SW480 (cell line): Measurements from ENCODE around the gene EDDM3A.
"Not testable (repeated sequence)": the region's sequence is repeated elsewhere in the genome, so short reads cannot be mapped to it uniquely, and the experiment has no call there.

Experiments
- DNase-seq: peaks from one replicate; pipeline ENCODE4 v3.0.0-alpha.2; 2016; ENCODE audit warnings: low spot score

Gene EDDM3A

GRCh38 chr14:20733684-20734429 is 11.8 kb upstream of the EDDM3A start:
- no peak for DNase-seq

DNA sequence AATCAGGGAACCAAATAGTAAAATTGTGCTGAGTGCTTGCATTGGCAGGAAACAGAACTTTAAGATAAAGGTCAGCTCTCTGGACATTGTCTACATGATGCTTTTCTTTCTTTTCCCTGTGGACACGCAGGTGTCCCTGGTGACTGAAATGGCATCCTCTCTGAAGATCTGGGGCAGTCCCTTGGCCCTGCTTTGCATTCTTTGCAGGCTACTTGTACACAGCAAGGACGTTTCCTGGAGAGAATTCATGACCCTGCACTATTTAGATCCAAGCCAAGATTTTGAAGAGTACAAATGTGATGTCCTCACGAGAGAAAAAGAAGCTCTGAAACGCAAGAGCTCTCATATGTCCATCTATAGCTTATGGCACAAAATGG is 11.3 kb upstream of the EDDM3A start:
- DNase-seq = no peak

GRCh38 chr14:20738292-20738691 is 7.4 kb upstream of the EDDM3A start:
- DNase-seq = not testable (repeated sequence)

DNA sequence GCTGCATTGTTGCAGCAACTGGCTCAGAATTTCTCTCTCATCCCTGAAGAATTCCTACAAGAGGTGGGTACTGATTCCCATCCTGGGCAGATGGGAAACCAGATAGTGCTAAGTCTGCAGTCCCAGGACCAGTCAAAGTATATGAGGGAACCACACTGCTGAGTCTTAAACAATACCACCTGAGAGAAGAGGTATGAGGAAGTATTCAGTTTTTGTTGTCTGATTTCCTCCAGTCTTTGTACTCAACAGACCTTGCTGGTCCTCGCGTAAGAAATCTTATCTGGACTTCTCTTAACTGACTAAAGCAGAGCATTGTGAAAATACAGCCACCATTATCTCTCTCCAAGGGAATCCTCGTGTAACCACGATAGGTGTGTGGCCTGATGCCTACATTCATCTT is 3.6 kb upstream of the EDDM3A start:
- no peak for DNase-seq

DNA sequence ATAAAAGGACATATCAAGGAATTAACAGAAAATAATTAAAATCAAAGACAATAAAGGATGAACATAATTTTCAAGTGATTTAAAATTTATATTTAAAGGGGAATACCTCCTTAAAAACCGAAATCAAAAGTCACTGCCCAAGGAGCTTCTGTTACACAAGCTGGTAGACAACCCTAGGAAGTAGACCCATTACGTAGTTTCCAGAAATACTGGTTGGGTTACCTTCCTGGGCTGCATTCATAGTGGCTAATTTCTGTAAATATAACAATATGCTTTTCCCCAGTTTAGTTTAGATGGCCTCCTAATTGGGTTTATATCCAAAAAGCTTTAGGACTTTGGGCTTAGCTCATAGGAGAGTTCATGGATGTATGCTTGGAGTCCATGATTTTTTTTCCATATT is 2.1 kb upstream of the EDDM3A start:
- DNase-seq = no peak

DNA sequence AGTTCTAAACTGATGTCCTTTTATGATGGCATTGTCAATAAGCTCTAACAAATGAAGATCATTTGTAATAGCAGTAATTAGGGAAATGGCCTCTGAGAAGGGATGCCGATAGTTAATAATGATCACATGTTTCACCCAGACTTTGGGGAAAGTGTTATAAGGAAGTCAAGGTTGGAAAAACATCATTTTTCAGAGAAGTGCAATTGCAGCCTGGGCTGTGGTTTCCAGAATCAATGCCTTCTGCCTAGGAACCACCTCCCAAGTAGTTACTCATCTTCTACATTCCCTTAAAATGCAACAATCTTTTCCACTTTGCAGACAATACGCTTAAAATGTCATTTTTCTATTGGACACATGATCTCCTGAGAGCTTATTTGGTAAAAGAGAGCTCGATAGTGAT is 879 bp downstream of the EDDM3A start:
- DNase-seq = no peak

DNA sequence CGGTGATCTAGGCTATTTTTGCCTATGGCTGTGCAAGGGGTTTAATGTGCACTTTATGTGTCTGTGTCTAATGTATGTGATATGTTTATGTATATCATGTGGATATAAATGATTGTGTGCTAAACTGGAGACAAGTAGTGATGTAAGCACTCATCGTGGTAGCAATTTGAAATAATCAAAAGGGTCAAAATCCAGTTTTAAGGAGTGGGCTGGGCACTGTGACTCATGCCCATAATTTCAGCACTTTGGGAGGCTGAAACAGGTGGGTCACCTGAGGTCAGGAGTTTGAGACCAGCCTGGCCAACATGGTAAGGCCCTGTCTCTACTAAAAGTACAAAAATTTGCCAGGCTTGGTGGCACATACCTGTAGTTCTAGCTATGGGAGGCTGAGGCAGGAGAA is 2.8 kb downstream of the EDDM3A start:
- DNase-seq = no peak

GRCh38 chr14:20750194-20750593 is 4.5 kb downstream of the EDDM3A start:
- DNase-seq = no peak

- peak; percentile 29 for DNase-seq
Observed at GRCh38 chr14:20751963-20752562, 6.4 kb downstream of the EDDM3A start.

DNA sequence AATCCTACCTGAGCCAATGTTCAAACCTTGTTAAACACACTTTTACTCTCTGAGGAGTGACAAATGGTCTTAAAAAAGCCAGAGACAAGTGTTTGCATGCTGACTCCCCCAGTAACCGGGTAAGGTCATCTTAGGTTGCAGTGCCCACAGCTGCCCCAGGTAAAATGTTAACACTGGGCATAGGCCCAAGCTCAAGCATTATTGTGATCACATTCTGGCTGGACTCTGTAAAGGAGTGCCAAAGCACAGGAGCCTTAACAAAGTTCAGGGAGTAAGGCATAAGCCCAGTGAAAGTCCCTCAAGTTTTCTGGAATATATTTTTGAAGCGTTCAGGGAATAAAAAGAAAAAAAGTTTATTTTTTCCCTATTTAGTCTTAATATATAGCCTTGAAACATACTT is 8.6 kb downstream of the EDDM3A start:
- DNase-seq = no peak

- DNase-seq = no peak
Observed at GRCh38 chr14:20755037-20755436, 9.3 kb downstream of the EDDM3A start.

DNA sequence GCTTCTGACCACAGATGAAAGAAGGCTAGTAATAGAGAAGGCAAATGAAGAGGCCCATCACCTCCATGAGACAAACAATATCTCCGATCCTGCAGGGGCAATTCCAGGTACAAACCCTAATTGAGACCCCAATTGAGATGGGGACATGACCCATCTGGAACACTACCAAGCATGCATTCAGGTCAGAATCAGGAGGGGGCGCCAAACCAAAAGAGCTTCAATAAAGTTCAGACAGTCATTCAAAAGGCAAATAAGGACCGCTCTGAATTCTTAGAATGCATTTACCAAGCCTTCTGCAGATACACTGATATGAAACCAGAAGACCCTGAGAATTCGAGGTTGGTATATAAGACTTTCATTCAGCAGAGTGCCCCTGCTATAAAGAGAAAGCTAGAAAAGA is 12.3 kb downstream of the EDDM3A start:
- no peak for DNase-seq

DNA sequence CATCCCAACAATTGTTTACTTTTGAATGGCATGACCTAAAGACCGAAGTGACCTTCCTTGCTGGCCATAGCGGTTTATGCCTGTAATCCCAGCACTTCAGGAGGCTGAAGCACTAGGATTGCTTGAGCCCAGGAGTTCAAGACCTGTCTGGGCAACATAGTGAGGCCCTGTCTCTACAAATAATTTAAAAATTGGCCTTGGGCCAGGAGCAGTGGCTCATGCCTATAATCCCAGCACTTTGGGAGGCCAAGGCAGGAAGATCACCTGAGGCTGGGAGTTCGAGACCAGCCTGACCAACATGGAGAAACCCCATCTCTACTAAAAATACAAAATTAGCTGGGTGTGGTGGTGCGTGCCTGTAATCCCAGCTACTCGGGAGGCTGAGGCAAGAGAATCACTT is 13.8 kb downstream of the EDDM3A start:
- not testable (repeated sequence) for DNase-seq

GRCh38 chr14:20760950-20761349 is 15.3 kb downstream of the EDDM3A start:
- DNase-seq = peak; percentile 13

DNA sequence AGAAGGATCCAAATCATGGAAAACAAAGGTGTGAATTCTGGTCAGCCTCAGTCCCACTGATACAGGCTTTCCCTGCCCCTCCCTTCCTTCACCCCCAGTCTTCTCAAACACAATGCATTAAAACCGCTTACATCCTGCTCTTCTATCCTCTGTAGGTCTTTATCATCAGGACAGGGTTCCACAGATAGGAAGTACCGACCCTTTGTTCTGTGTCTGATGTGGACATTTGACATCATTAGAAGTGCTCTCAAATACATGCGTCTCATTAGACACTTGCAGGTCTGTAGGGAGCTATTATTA is 22.9 kb downstream of the EDDM3A start:
- no peak for DNase-seq

DNA sequence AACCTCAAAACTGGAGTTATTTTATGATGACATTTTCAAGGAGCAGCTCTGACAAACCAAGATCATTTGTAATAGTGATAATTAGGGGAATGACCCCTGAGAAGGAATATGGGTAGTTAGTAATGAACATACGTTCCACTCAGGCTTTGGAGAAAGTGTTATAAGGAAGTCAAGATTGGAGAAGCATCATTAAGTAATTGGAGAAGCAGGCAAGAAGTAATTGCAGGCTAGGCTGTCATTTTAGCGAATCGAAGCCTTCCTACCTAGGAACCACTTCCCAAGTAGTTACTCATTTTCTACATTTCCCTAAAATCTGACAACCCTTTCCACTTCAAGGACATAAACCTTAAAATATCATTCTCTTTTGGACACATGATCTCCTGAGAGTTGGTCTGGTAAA is 23.7 kb downstream of the EDDM3A start:
- DNase-seq = no peak

GRCh38 chr14:20772650-20773049 is 27.0 kb downstream of the EDDM3A start:
- no peak for DNase-seq

DNA sequence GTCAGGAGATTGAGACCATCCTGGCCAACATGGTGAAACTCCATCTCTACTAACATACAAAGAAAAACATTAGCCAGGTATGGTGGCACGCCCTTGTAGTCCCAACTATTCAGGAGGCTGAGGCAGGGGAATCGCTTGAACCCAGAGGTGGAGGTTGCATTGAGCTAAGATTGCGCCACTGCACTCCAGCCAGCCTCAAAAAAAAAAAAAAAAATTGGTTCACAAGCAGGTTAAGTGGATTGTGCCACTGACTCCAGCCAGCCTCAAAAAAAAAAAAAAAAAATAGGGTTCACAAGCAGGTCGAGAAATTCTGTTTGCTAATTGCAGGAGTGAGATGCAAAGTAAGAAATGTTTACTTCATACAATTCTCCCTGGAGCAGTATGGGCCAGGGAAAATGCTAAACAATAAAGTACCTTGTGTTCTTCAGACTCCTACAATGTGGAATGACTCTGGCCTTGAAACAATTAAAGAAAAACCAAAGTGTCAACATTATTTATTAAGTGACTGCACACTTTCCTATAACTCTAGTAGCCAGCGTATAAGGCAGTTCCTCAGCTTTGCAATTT is 28.7 kb downstream of the EDDM3A start:
- no peak for DNase-seq

GRCh38 chr14:20775043-20775442 is 29.4 kb downstream of the EDDM3A start:
- no peak for DNase-seq

- DNase-seq = no peak
Observed at GRCh38 chr14:20775901-20776300, 30.2 kb downstream of the EDDM3A start.

DNA sequence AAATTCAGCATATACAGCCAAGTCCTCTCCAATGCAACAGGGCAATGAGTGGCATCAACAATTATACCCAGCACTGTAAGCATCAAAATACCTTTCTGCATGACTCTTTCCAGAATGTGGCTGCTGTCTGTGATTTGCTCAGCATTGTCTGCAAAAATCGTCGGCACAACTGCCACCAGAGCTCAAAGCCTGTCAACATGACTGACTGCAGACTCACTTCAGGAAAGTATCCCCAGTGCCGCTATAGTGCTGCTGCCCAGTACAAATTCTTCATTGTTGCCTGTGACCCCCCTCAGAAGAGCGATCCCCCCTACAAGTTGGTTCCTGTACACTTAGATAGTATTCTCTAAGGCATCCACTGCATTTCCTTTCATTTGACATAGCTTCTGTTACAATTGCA is 36.1 kb downstream of the EDDM3A start:
- no peak for DNase-seq

DNA sequence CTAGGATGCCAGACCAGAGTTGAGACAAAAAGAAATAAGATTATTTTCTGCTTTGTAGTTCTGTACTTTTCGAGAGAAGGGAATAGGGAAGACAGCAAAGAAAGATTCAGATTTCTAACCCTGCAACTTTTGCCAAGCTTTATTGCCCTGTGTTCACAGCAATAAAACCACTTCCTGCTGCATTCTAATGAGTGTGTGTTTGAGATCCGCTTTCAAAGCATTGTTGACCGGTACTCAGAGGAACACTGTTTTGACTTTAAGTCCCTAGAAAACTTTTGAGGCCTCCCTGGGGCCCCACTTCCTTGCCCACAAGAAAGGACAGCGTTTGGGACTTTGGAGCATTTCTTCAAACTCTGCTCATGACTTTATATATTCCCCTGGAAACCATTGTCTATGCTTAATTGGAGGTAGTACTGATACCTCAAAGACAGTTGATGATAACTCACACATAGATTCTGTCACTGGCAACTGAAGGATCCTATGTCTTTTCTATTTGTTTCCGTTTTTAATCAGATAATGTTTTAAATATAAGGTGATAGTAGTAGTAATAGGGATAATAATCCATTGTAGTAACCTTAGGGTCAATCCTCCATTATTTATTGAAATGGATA is 36.7 kb downstream of the EDDM3A start:
- peak; percentile 53 for DNase-seq

DNA sequence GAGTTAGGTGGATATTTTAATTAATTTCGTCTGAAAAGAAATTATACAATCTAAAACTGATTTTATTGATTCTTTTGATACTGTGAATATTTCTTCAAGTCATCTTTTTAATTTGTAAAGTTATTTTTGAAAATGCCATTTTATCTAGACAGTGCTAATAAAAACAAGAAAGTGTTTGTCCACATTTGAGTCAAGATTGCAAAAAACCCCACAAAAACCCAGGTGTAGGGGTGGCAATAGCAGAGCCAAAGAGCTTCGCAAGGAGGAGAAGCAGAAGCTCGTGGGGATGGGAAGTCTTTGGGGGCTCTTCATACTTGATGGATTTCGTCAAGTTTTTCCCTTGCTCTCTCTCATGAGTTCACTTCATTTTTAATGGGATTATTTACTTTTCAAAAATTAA is 41.3 kb downstream of the EDDM3A start:
- no peak for DNase-seq
